Stimulated activated CD8-positive, alpha-beta memory T cell treated with anti-CD3 and anti-CD28 coated beads, Interleukin-2, amount 100 ng/mL, for 1 hour (primary cell): ENCODE data around the gene MAP3K10.

Experiments used
- DNase-seq, 2 donors: peaks; one replicate each; pipeline ENCODE4 v3.0.0-alpha.2; 2020; ENCODE audit warnings: low read depth in 2 of 2

Gene MAP3K10

DNA sequence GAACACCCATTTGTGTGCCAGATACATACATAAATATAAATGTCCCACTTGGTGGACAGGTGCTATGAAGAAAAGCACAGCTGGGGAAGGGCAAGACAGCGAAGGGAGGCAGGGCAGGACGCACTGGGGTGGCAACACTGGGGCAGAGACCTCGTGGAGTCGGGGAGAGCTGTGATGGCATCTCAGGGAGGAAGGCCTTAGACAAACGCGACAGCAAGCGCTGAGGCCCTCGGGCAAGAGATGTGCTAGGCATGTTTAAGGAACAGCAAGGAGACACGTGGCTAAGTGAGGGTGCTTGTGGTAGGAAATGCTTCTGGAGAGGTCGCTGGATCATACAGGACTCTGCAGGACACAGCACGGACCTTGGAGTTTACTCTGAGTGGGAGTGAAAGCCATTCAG, 58.6 kb downstream of the MAP3K10 start:
- no peak for DNase-seq

DNA sequence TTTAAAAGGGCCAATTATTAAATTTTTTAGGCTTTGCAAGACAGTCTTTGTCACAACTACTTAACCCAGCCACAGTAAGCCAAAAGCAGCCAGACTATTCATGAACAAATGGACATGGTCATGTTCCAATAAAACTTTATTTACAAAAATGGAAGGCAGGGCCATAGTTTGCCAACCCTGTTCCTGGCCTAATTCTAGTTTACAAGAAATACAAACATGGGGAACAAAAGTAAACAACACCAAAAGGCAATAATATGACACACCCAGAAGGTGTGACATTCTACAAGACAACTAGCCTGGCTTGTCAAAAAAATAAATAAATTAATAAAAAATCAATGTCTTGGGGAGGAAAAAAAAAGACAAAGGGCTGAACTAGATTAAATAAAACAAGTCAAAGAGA, 60.0 kb downstream of the MAP3K10 start:
- DNase-seq, result no peak

DNA sequence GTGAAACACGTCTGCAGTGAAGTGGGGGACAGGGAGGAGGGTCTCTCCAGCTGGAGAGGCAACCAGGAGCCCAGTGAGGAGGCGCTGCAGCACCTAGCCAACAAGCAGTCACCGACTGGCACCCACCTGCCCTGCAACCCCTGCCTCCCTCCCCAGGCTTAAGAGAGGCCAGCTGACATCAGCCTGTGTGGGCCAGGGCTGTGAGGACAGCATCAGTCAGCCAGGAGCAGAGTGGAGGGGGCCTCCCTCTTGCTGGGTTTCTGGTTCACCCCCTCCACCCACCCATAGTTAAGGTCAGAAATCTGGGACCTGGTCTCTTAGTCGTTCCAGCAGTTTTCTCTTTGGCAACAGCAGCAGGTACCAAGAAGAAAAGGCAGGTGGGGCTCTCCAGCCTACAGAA, 60.8 kb downstream of the MAP3K10 start:
- DNase-seq, result no peak

DNA sequence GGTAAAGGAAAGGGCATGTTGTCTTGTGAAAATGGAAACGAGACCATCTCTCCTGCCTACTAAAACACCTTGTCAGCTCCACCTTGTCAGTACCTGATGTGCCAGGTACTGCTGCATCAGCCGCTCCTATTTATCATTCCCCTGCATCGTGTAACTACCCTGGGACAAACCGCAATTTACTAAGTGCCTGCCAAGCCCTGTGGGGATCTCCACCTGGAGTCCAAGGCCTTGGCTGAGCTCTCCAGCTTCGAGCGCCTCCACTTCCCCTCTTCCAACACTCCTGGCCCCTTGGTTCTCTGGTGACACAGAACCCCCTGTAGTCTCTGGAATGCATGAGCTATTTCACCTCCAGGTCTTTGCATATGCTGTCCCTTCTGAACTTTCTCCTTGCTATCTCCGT, 61.2 kb downstream of the MAP3K10 start:
- no peak for DNase-seq

DNA sequence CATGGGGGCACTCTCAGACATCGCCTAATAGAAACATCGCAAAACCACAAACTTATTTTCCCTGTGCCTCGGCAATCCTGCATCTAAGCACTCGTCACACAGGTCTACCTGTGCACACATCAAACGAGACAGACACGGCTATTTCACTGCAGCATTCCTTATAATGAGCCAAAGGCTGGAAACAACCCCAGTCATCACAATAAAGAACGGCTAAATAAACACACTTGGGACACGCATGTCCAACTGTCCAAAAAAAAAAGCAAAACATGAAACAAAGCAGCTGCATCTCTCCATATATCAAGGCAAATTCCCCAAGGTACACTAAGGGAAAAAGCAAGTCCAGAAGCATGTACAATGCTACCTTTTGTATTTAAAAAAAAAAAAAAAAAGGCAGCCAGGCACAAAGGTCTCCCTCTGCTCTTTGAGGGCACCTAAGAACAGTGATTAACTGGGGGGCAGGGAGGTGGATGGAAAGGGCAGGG, 62.4 kb downstream of the MAP3K10 start:
- DNase-seq, result no peak

DNA sequence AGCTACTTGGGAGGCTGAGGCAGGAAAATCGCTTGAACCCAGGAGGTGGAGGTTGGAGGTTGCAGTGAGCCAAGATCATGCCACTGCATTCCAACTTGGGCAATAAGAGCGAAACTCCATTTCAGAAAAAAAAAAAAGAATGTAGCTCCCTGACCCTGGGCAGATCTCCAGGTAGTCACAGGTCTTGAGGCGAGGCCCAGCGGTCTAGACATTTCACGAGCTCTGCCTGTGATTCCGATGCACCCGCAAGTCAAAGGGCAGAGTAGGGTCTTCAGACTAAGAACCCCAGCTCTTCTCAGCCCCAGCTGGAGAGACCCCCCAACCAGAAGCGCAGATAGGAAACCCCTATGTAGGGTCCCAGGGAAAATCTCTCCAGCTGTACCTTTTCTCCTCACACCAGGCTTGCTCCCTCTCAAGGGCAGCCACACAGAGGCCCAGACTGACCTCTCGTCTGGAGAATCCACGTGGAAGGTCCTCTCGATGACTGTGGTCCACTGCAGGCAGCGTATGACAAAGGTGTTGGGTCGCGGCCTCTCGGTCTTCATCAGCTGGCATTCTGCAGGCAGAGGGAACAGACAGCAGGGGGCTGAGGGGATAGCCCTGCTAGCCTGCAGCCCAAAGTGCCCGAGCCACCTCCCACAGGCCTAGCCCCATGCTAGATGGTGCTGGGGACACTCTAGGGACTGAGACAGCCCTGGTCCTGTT, 63.6 kb downstream of the MAP3K10 start:
- no peak for DNase-seq

DNA sequence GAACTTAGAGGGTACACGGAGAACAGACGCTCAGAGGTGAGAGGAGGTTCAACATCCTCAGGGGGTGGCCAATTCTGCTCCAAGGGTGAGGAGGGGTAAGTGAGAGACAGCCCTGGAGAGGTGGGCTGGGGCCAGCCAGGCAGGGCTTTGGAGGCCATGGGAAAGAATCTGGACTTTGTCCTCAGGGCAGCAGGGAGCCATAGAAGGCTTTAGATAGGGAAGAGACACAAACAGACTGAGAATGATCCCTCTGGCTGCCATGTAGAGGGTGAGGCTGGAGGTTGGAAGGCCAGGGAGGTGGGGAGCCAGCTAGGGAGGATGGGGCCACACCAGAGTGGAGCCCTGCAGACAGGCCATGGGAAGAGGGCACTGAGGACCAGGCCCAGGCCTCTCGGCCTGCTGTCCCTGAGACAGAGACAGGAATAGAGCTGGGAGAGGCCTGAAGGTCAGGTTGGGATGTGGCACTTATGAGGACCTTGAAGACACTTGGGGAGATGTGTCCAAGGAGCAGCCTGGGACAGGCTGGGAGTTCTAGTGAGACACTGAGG, 64.5 kb downstream of the MAP3K10 start:
- DNase-seq, result no peak

DNA sequence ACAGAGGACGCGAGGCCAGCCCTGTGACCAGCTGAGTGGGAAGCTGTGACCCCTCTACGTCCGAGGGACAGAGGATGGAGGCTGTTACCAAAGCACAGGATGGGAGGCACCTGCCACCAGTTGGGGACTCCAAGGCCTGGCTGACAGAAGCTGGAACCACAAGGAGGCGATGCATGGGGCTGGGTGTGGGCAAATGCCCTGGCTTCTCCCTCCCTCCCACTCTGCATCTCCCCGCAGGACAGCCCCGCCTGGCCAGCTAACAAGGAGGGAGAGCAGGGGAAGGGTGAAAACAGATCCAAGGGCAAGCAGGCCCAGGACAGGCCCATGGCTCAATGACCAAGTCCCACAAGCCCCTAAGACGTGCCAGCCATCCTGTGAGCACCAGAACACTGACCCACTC, 65.3 kb downstream of the MAP3K10 start:
- DNase-seq, result no peak

DNA sequence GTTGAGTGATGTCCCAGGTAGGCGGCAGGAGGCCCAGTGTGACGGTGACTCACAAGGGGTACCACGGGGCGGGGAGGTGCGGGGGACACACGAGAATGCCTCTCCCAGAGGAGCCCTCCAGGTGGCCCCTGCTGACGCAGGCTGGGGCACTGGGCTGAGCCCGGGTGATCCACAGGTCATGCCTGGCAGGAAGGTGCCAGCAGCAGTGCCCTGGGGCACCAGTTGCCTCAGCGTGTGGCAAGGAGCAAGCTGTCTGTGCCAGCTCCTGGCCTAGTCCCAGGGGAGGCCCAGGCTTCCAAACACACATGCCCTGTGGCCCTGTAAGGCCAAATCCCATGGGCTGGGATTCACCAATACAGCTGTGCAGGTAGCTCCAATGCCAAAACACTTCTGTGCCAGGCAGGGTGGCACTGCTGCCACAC, 65.9 kb downstream of the MAP3K10 start:
- DNase-seq, result no peak

DNA sequence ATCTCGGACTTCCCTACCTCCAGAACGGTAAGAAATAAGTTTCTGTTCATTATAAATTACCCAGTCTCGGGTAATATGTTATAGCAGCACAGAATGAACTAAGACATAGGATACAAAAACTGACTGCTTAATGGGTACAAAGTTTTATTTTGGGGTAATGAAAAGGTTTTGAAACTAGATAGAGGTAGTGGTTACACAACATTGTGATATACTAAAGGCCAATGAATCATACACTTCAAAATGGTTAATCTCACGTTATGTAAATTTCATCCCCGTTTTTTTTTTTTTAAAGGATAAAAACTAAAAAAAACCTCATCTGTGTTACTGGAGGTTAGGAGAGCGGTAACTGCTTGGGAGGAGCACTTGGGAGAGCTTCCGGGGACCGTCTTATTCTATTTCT, 70.4 kb downstream of the MAP3K10 start:
- DNase-seq, result no peak

DNA sequence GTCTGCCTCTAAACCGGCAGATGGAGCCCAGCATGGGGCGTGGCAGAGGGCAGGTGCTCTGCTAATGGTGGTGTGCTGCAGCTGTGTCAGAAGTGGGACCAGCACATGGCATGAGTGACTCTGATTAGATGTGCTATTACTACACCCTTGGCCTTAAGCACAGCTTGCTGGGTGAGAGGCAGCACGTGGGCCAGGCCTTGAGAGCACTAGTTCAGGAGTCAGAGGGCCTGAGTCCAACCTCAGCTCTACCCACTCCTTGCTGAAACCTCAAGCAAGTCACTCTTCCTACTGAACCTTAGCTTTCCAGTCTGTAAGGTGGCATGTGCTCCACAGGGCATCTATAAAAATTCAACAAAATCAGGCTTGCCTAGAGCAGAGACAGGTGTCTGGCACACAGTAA, 71.2 kb downstream of the MAP3K10 start:
- no peak for DNase-seq

DNA sequence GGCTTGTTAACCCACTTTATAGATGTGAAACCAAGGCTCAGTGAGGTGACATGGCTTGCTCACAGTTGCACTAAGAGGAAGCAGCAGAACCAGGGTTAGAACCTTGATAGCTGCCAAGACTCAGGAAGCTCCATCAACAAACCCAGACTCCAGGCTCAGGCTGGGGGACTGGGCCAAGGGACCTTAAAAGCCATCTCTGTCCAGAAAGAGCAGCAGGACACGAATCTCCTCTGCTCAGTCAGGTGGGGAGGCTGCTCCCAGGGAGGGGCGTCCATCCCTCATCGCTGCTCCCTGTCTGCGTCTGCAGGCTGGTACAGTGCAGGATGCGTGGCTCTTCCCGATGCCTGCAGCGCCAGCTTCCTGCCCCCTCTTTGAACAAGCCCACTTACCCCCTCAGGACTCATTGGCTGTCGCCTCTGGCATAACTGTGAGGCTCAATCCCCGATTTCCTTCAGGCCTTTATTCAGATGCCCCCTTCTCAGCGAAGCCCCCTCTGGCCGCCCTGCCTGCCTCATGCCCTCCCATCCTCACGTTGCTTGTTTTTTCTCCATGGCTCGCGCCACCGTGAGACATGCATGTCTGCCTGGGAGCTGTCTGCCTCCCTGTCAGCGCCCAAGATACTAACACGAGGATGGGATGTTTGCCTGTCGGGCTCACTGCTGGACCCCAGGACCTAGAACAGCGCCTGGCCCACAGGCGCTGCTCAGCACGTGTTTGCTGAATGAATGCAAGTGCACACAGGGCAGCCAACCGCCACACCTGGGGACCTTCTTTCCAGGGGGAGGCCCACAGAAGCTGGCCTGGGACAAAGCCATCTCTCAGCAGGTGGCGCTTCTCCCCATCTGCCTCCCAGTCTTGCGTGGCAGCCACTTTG, 72.5 kb downstream of the MAP3K10 start:
- no peak for DNase-seq

DNA sequence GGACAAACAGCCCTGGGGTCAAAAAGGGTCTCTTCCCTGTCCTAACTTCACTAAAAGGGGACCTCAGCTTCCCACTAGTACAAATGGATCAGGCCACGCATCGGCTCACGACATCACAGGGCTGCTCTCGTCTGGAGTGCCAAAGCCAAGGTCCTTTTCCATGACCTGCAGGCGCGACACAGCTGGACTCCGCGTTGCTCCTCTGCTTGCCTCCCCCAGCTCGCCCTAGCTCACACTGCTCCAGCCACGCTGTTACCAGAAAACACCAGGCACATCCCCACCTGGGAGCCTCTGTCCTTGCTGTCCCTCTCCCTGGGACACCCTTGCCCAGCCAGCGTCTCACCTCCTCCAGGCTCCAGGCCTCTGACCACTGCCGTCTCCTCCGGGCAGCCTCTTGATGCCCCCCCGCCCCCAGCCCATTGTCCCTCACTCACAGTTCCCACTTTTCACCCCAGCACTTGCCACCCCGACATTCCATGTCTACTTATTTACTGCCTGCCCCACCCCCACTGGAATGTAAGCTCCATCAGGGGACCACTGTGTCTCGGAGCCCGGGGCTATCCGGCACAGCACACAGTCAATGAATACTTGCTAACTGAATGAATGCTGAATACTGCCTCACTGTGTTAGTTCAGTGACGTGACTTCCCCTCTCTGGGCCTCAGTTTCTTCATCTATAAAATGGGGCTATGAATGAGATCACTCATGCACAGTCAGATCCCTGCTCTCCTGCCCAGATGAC, 73.3 kb downstream of the MAP3K10 start:
- DNase-seq, result no peak
